ENCODE results near the gene ZNF48. TPM values are rescaled to one million over a fixed set of nuclear protein-coding genes. Genes with fewer than 3 reads are reported as not detected.
"Not testable (repeated sequence)": the region's sequence is repeated elsewhere in the genome, so short reads cannot be mapped to it uniquely, and the experiment has no call there.

ZNF48 gene
- polyA plus RNA-seq, 1 donor (not counting 4 experiments of a cell fraction or from before 2014, with no cell fraction given): 4.3 TPM

DNA sequence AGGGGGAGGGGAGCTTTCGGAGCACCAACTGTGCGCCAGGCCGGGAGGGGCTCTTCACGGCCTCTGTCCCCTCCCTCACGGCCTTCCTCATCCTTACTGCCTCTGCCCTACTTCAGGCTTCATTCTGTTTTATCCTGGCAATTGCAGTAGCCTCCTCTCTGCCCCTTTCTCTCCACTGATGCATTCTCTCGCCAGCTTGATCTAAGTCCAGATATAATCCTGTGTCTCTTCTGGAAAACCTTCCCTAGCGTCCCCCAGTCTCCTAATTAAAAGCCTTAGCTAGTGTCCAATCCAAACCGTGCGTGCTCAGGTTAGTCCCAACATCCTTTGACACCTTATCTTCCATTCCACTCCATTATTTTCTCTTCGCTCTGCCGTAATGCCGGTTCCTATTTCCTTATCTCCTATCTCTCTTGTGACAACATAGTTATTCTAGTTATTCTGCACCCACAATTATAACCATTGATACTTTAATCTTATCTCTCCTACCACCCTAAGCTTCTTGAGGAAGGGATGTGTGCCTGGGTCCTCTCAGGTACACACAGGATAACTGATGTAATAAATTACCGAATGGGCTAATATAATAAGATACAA lies 869 bp downstream of the ZNF48 start:
- DNase-seq (ENCODE audit: low read depth, low spot score): no peak
- Histone ChIP-seq H2AFZ (ENCODE audit: control insufficient read depth, low read length) (peak overlapping the region; percentile 64), H3K4me2 (ENCODE audit: control insufficient read depth, extremely low read depth, insufficient read depth, low read depth, low read length) (peak overlapping the region; percentile 84), H3K27ac (ENCODE audit: control insufficient read depth, insufficient read depth, low read length) (peak overlapping the region; percentile 17), H3K27me3 (ENCODE audit: control insufficient read depth, extremely low read depth, insufficient read depth, low read length) (no peaks in the 10 kb centered on the region), H3K9me3 (ENCODE audit: control insufficient read depth, low read depth, low read length) (no peaks in the 10 kb centered on the region), H3K4me3 (ENCODE audit: control insufficient read depth in 2 of 3, extremely low read depth in 1 of 3, insufficient read depth in 2 of 3, low read depth in 1 of 3, low read length in 3 of 3) (peak overlapping the region; percentile 74 to 84 (median 78)), H4K20me1 (ENCODE audit: control insufficient read depth, extremely low read depth, insufficient read depth, low read length) (no peaks in the 10 kb centered on the region), H3K9me1 (ENCODE audit: control insufficient read depth, extremely low read depth, insufficient read depth, low read length) (no peaks in the 10 kb centered on the region), H3K36me3 (ENCODE audit: control insufficient read depth in 2 of 2, extremely low read depth in 1 of 2, insufficient read depth in 2 of 2, low read length in 2 of 2) (peaks cover 0 to 3% of the 10 kb centered on the region in 2 experiments), H3K9ac (ENCODE audit: control insufficient read depth, extremely low read depth, insufficient read depth, low read length) (peak overlapping the region; percentile 67), H3K79me2 (ENCODE audit: control insufficient read depth, insufficient read depth, low read length) (peaks cover 4% of the 10 kb centered on the region), H3K4me1 (ENCODE audit: control insufficient read depth, extremely low read depth, insufficient read depth, low read length) (peaks cover 12% of the 10 kb centered on the region)
- dilution Hi-C loops (cut with MboI; ENCODE audit: extremely low pct_ligation_motif_present, low sequenced_read_pairs): no loop called here
- TF ChIP-seq, protein P1, sequence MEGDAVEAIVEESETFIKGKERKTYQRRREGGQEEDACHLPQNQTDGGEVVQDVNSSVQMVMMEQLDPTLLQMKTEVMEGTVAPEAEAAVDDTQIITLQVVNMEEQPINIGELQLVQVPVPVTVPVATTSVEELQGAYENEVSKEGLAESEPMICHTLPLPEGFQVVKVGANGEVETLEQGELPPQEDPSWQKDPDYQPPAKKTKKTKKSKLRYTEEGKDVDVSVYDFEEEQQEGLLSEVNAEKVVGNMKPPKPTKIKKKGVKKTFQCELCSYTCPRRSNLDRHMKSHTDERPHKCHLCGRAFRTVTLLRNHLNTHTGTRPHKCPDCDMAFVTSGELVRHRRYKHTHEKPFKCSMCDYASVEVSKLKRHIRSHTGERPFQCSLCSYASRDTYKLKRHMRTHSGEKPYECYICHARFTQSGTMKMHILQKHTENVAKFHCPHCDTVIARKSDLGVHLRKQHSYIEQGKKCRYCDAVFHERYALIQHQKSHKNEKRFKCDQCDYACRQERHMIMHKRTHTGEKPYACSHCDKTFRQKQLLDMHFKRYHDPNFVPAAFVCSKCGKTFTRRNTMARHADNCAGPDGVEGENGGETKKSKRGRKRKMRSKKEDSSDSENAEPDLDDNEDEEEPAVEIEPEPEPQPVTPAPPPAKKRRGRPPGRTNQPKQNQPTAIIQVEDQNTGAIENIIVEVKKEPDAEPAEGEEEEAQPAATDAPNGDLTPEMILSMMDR (optimal IDR thresholded peaks at IDR 0.05 in 1 of 3, IDR thresholded peaks at IDR 0.05 in 1 of 3, conservative IDR thresholded peaks at IDR 0.05 in 1 of 3; ENCODE audit: extremely low read depth in 1 of 3, insufficient read depth in 2 of 3, low read length in 3 of 3): no peak
- TF ChIP-seq EZH2 (IDR thresholded peaks at IDR 0.05; ENCODE audit: low read length): no peak
- no peak for FAIRE-seq

DNA sequence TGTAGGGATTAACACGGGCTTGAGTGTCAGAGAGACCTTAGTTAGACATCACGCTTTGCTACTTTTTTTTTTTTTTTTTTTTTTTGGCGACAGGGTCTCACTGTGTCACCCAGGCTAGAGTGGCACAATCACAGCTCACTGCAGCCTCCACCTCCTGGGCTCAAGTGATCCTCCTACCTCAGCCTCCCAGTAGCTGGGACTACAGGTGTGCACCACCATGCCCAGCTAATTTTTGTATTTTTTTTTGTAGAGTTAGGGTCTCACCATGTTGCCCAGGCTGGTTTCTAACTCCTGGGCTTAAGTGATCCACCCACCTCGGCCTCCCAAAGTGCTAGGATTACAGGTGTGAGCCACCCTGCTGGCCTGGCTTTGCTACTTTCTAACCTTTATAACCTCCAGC lies 1.4 kb downstream of the ZNF48 start:
- H3K27ac ChIP-seq (ENCODE audit: control insufficient read depth, insufficient read depth, low read length); H3K4me3 ChIP-seq (ENCODE audit: control insufficient read depth in 2 of 3, extremely low read depth in 1 of 3, insufficient read depth in 2 of 3, low read depth in 1 of 3, low read length in 3 of 3); H4K20me1 ChIP-seq (ENCODE audit: control insufficient read depth, extremely low read depth, insufficient read depth, low read length); FAIRE-seq; dilution Hi-C loops (cut with MboI; ENCODE audit: extremely low pct_ligation_motif_present, low sequenced_read_pairs); H3K9ac ChIP-seq (ENCODE audit: control insufficient read depth, extremely low read depth, insufficient read depth, low read length); H3K9me3 ChIP-seq (ENCODE audit: control insufficient read depth, low read depth, low read length); DNase-seq (ENCODE audit: low read depth, low spot score); H2AFZ ChIP-seq (ENCODE audit: control insufficient read depth, low read length); H3K9me1 ChIP-seq (ENCODE audit: control insufficient read depth, extremely low read depth, insufficient read depth, low read length); H3K36me3 ChIP-seq (ENCODE audit: control insufficient read depth in 2 of 2, extremely low read depth in 1 of 2, insufficient read depth in 2 of 2, low read length in 2 of 2); H3K79me2 ChIP-seq (ENCODE audit: control insufficient read depth, insufficient read depth, low read length); H3K27me3 ChIP-seq (ENCODE audit: control insufficient read depth, extremely low read depth, insufficient read depth, low read length): not testable (repeated sequence)
- H3K4me1 ChIP-seq (ENCODE audit: control insufficient read depth, extremely low read depth, insufficient read depth, low read length): peaks cover 12% of the 10 kb centered on the region
- peak overlapping the region; percentile 84 for H3K4me2 ChIP-seq (ENCODE audit: control insufficient read depth, extremely low read depth, insufficient read depth, low read depth, low read length)

DNA sequence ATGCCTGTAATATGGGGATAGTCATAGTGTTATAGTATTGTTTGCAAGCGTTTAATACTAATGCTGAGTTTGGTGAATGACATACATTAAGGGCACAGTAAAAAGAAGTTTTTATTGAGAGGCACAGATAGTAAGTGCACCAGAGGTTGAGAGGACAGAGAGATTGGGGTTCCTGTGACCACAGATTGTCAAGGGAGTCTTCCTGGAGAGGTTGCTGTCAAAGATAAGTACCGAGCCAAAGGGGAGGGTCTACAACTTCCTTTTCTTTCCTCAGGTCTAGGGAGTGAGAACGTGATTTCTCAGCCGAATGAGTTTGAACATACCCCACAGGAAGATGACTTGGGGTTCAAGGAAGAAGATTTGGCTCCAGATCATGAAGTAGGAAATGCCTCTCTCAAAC lies 1.8 kb downstream of the ZNF48 start:
- Histone ChIP-seq H3K79me2 (ENCODE audit: control insufficient read depth, insufficient read depth, low read length) (peaks cover 4% of the 10 kb centered on the region), H4K20me1 (ENCODE audit: control insufficient read depth, extremely low read depth, insufficient read depth, low read length) (no peaks in the 10 kb centered on the region), H3K4me3 (ENCODE audit: control insufficient read depth in 2 of 3, extremely low read depth in 1 of 3, insufficient read depth in 2 of 3, low read depth in 1 of 3, low read length in 3 of 3) (no peak overlapping the region), H3K9me1 (ENCODE audit: control insufficient read depth, extremely low read depth, insufficient read depth, low read length) (no peaks in the 10 kb centered on the region), H3K9ac (ENCODE audit: control insufficient read depth, extremely low read depth, insufficient read depth, low read length) (no peak overlapping the region), H3K36me3 (ENCODE audit: control insufficient read depth in 2 of 2, extremely low read depth in 1 of 2, insufficient read depth in 2 of 2, low read length in 2 of 2) (peaks cover 0 to 3% of the 10 kb centered on the region in 2 experiments), H3K4me2 (ENCODE audit: control insufficient read depth, extremely low read depth, insufficient read depth, low read depth, low read length) (no peak overlapping the region), H3K9me3 (ENCODE audit: control insufficient read depth, low read depth, low read length) (no peaks in the 10 kb centered on the region), H3K27ac (ENCODE audit: control insufficient read depth, insufficient read depth, low read length) (no peak overlapping the region), H3K4me1 (ENCODE audit: control insufficient read depth, extremely low read depth, insufficient read depth, low read length) (peaks cover 12% of the 10 kb centered on the region), H3K27me3 (ENCODE audit: control insufficient read depth, extremely low read depth, insufficient read depth, low read length) (no peaks in the 10 kb centered on the region), H2AFZ (ENCODE audit: control insufficient read depth, low read length) (no peak overlapping the region)
- dilution Hi-C loops (cut with MboI; ENCODE audit: extremely low pct_ligation_motif_present, low sequenced_read_pairs): no loop called here
- no peak for FAIRE-seq
- DNase-seq (ENCODE audit: low read depth, low spot score): no peak
- no peak for TF ChIP-seq EZH2 (IDR thresholded peaks at IDR 0.05; ENCODE audit: low read length)
- TF ChIP-seq, protein P1 (optimal IDR thresholded peaks at IDR 0.05 in 1 of 3, IDR thresholded peaks at IDR 0.05 in 1 of 3, conservative IDR thresholded peaks at IDR 0.05 in 1 of 3; ENCODE audit: extremely low read depth in 1 of 3, insufficient read depth in 2 of 3, low read length in 3 of 3): no peak
